NB4 (cell line): ENCODE results near the gene IFNA14.

Experiments
- MYC ChIP-seq: IDR thresholded peaks from 2 replicates; pipeline ENCODE4 v1.6.1; 2011; ENCODE audit warnings: low read depth, low read length
- POLR2A ChIP-seq: IDR thresholded peaks from 2 replicates; pipeline ENCODE4 v1.6.1; 2011; ENCODE audit warnings: mild to moderate bottlenecking; ENCODE audit not compliant: insufficient read length; ENCODE audit errors: extremely low read depth
- TF ChIP-seq, protein P1 (sequence below): IDR thresholded peaks from one replicate; pipeline ENCODE4 v1.5.1; 2012; ENCODE audit warnings: low read depth, low read length

DNA sequence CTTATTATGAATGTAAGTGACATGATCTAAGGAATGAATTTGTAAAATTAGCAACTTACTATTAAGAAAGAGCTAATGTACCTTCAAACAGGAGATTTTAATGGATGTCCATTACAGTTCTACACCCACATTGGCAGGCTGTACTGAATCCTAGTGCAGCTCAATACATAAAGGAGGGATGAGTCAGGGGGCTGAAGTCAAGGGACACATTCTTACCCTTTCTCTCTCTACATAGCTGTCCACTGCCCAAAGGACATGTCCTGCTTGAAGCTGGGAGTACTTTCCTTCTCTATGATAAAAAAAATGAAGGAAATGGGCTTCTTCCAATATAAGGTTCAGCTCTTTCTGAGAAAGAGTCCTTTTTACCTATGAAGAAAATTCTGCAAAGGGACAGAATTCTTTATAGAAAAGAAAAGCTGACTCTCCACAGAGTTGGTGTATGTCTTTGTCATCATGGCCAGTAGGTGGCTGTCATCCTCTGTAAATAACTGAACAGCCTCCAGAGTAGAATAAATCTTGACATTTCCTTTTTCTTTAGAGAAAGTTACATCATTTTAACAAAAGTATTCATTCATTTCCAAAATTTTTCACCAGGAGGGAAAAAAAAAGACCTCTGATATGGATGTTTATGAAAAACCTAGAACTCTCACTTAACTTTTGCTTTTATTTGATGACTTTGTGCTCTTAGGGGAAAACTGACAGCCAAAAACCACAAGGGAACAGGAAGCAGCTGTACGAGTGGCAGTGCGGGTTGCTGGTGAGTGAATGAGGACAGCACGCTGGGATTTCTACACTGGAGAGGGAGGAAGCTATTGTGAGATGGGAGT, 13.1 kb upstream of the IFNA14 start:
- TF ChIP-seq, protein P1, sequence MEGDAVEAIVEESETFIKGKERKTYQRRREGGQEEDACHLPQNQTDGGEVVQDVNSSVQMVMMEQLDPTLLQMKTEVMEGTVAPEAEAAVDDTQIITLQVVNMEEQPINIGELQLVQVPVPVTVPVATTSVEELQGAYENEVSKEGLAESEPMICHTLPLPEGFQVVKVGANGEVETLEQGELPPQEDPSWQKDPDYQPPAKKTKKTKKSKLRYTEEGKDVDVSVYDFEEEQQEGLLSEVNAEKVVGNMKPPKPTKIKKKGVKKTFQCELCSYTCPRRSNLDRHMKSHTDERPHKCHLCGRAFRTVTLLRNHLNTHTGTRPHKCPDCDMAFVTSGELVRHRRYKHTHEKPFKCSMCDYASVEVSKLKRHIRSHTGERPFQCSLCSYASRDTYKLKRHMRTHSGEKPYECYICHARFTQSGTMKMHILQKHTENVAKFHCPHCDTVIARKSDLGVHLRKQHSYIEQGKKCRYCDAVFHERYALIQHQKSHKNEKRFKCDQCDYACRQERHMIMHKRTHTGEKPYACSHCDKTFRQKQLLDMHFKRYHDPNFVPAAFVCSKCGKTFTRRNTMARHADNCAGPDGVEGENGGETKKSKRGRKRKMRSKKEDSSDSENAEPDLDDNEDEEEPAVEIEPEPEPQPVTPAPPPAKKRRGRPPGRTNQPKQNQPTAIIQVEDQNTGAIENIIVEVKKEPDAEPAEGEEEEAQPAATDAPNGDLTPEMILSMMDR: peak; percentile 76
- TF ChIP-seq POLR2A (no peak), MYC (peak; percentile 43)
